Measurements from ENCODE around the gene CMTM8. TPM values are rescaled to one million over a fixed set of nuclear protein-coding genes. Genes with fewer than 3 reads are reported as not detected.

CMTM8 gene
- polyA plus RNA-seq, 2 of the 4 experiments (the other 2 are of a cell fraction): 8.4 to 15.6 TPM

GRCh38 chr3:32256206-32256605 lies 17.7 kb downstream of the CMTM8 start (continued):
- no peak for TF ChIP-seq PBX3 (IDR thresholded peaks at IDR 0.05)
- TF ChIP-seq CBX8 (IDR thresholded peaks at IDR 0.05): no peak
- TF ChIP-seq, protein P1, sequence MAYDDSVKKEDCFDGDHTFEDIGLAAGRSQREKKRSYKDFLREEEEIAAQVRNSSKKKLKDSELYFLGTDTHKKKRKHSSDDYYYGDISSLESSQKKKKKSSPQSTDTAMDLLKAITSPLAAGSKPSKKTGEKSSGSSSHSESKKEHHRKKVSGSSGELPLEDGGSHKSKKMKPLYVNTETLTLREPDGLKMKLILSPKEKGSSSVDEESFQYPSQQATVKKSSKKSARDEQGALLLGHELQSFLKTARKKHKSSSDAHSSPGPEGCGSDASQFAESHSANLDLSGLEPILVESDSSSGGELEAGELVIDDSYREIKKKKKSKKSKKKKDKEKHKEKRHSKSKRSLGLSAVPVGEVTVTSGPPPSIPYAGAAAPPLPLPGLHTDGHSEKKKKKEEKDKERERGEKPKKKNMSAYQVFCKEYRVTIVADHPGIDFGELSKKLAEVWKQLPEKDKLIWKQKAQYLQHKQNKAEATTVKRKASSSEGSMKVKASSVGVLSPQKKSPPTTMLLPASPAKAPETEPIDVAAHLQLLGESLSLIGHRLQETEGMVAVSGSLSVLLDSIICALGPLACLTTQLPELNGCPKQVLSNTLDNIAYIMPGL (CRISPR knock-in tag; IDR thresholded peaks at IDR 0.05; ENCODE audit: borderline replicate concordance): no peak

DNA sequence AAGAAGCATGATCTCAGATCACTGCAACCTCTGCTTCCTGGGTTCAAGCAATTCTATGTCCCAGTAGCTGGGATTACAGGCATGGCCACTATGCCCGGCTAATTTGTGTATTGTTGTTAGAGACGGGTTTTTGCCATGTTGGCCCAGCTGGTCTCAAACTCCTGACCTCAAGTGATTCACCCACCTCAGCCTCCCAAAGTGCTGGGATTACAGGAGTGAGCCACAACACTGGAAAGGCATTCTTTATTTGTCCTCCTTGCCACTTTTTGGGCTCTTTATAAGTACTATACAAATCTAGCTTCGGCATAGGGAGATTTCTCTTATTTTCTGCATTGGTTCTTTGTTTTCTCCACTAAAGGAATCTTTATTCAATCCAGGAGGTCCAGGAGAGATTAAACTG lies 18.6 kb downstream of the CMTM8 start:
- no peak overlapping the region for H3K27ac ChIP-seq
- ChIA-PET CTCF (interaction anchor here (0.8 to 1.1 kb wide), 3 partner anchors 8 to 16 kb away, joined by 3 to 6 read pairs (median 3); no protein-coding TSS in a partner anchor), POLR2A (no interaction called here)
- H3K4me2 ChIP-seq: no peak overlapping the region
- H3K4me3 ChIP-seq: no peak overlapping the region
- peaks cover 13% of the 10 kb centered on the region; the same call in 2 of the 3 replicates for H3K4me1 ChIP-seq
- TF ChIP-seq PBX3 (IDR thresholded peaks at IDR 0.05) (no peak), CHD2 (IDR thresholded peaks at IDR 0.05; ENCODE audit: low read length, partially characterized antibody) (no peak), GATA3 (IDR thresholded peaks at IDR 0.05; ENCODE audit: borderline replicate concordance) (no peak), TP53 (CRISPR knock-in tag; IDR thresholded peaks at IDR 0.05) (no peak), ATOH8 (CRISPR knock-in tag; IDR thresholded peaks at IDR 0.05; ENCODE audit: low read depth) (no peak), RFX5 (IDR thresholded peaks at IDR 0.05) (no peak), HES2 (IDR thresholded peaks at IDR 0.05) (no peak), BHLHE40 (IDR thresholded peaks at IDR 0.05; ENCODE audit: low read depth, low read length) (no peak), EHMT2 (IDR thresholded peaks at IDR 0.05; ENCODE audit: low read depth) (no peak), BCL3 (IDR thresholded peaks at IDR 0.05) (no peak), PHF8 (IDR thresholded peaks at IDR 0.05; ENCODE audit: borderline replicate concordance, low read depth) (no peak), HEYL (CRISPR knock-in tag; IDR thresholded peaks at IDR 0.05) (no peak), NPAS2 (CRISPR knock-in tag; IDR thresholded peaks at IDR 0.05; ENCODE audit: borderline replicate concordance) (no peak), MAZ (IDR thresholded peaks at IDR 0.05; ENCODE audit: borderline replicate concordance, low read depth, low read length) (no peak), RARB (CRISPR knock-in tag; IDR thresholded peaks at IDR 0.05) (no peak), ESRRA (IDR thresholded peaks at IDR 0.05; ENCODE audit: borderline replicate concordance, low read length) (no peak)
- TF ChIP-seq, protein P2, sequence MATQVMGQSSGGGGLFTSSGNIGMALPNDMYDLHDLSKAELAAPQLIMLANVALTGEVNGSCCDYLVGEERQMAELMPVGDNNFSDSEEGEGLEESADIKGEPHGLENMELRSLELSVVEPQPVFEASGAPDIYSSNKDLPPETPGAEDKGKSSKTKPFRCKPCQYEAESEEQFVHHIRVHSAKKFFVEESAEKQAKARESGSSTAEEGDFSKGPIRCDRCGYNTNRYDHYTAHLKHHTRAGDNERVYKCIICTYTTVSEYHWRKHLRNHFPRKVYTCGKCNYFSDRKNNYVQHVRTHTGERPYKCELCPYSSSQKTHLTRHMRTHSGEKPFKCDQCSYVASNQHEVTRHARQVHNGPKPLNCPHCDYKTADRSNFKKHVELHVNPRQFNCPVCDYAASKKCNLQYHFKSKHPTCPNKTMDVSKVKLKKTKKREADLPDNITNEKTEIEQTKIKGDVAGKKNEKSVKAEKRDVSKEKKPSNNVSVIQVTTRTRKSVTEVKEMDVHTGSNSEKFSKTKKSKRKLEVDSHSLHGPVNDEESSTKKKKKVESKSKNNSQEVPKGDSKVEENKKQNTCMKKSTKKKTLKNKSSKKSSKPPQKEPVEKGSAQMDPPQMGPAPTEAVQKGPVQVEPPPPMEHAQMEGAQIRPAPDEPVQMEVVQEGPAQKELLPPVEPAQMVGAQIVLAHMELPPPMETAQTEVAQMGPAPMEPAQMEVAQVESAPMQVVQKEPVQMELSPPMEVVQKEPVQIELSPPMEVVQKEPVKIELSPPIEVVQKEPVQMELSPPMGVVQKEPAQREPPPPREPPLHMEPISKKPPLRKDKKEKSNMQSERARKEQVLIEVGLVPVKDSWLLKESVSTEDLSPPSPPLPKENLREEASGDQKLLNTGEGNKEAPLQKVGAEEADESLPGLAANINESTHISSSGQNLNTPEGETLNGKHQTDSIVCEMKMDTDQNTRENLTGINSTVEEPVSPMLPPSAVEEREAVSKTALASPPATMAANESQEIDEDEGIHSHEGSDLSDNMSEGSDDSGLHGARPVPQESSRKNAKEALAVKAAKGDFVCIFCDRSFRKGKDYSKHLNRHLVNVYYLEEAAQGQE (IDR thresholded peaks at IDR 0.05): no peak
- TF ChIP-seq, protein P3, sequence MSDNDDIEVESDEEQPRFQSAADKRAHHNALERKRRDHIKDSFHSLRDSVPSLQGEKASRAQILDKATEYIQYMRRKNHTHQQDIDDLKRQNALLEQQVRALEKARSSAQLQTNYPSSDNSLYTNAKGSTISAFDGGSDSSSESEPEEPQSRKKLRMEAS (IDR thresholded peaks at IDR 0.05): no peak
- TF ChIP-seq, protein P4, sequence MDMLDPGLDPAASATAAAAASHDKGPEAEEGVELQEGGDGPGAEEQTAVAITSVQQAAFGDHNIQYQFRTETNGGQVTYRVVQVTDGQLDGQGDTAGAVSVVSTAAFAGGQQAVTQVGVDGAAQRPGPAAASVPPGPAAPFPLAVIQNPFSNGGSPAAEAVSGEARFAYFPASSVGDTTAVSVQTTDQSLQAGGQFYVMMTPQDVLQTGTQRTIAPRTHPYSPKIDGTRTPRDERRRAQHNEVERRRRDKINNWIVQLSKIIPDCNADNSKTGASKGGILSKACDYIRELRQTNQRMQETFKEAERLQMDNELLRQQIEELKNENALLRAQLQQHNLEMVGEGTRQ (IDR thresholded peaks at IDR 0.05): no peak
- no peak for FAIRE-seq
- 82% methylated on average over 3 of the region's 3 CpGs for WGBS (ENCODE audit: missing lambda C conversion rate)
- H3K9me3 ChIP-seq: peaks cover 17% of the 10 kb centered on the region; the same call in 2 of the 3 replicates
- ATAC-seq: peak in 1 of 2 experiments; percentile 42; a peak in 2 of 6 replicates
- no peak for DNase-seq (ENCODE audit: low read depth in 1 of 2, low spot score in 1 of 2)

All from A549 (cell line).